Left renal pelvis (tissue), 4 donors: ENCODE results near the gene CACNA1I. TPM values are rescaled to one million over a fixed set of nuclear protein-coding genes. Genes with fewer than 3 reads are reported as not detected.
A peak's percentile ranks its signal among the peaks of the same experiment; 100 is the strongest.
"Not testable (repeated sequence)": the region's sequence is repeated elsewhere in the genome, so short reads cannot be mapped to it uniquely, and the experiment has no call there.

Source experiments
- DNase-seq, 4 donors: peaks; one replicate each; pipeline ENCODE4 v3.0.0-alpha.2; 2013; ENCODE audit warnings: low read depth in 4 of 4, low spot score in 3 of 4
- polyA plus RNA-seq, 4 donors: library from polyadenylated mRNA; unstranded; fragments of 120-200 nt; gene quantifications; one replicate each; pipeline ENCODE4 v1.2.1, GENCODE V29; 2013; ENCODE audit not compliant: insufficient read length in 4 of 4

The CACNA1I gene
- polyA plus RNA-seq: under 1 TPM; 0.03 to 0.15 (median 0.07) TPM

DNA sequence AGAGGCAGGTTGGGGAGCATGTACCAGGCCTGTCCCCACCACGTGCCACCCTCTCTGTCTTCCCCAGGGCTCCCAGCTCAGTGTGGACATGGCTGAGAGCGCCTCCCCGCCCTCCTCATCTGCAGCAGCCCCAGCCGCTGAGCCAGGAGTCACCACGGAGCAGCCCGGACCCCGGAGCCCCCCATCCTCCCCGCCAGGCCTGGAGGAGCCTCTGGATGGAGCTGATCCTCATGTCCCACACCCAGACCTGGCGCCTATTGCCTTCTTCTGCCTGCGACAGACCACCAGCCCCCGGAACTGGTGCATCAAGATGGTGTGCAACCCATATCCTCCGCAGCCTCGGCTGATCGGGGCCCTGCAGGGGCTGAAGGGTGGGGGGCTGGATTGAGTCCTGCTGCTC is at the start of gene CACNA1I:
Gene CACNA1I, plus strand, starts transcription at position 89 of the 400 bp plus-strand sequence. Its CDS starts 0 bp downstream, at position 89.
- no peak for DNase-seq

DNA sequence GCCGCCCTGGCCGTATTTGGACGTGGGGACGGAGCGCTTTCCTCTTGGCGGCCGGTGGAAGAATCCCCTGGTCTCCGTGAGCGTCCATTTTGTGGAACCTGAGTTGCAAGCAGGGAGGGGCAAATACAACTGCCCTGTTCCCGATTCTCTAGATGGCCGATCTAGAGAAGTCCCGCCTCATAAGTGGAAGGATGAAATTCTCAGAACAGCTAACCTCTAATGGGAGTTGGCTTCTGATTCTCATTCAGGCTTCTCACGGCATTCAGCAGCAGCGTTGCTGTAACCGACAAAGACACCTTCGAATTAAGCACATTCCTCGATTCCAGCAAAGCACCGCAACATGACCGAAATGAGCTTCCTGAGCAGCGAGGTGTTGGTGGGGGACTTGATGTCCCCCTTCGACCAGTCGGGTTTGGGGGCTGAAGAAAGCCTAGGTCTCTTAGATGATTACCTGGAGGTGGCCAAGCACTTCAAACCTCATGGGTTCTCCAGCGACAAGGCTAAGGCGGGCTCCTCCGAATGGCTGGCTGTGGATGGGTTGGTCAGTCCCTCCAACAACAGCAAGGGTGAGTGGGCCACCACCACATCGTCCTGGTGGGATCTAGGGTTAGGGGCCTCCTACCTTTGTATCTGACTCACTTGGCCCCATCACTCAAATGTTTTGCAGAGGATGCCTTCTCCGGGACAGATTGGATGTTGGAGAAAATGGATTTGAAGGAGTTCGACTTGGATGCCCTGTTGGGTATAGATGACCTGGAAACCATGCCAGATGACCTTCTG is 49.3 kb upstream of the CACNA1I start:
- DNase-seq: not testable (repeated sequence)

DNA sequence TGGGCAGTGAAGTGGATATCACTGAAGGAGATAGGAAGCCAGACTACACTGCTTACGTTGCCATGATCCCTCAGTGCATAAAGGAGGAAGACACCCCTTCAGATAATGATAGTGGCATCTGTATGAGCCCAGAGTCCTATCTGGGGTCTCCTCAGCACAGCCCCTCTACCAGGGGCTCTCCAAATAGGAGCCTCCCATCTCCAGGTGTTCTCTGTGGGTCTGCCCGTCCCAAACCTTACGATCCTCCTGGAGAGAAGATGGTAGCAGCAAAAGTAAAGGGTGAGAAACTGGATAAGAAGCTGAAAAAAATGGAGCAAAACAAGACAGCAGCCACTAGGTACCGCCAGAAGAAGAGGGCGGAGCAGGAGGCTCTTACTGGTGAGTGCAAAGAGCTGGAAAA is 48.5 kb upstream of the CACNA1I start:
- not testable (repeated sequence) for DNase-seq

DNA sequence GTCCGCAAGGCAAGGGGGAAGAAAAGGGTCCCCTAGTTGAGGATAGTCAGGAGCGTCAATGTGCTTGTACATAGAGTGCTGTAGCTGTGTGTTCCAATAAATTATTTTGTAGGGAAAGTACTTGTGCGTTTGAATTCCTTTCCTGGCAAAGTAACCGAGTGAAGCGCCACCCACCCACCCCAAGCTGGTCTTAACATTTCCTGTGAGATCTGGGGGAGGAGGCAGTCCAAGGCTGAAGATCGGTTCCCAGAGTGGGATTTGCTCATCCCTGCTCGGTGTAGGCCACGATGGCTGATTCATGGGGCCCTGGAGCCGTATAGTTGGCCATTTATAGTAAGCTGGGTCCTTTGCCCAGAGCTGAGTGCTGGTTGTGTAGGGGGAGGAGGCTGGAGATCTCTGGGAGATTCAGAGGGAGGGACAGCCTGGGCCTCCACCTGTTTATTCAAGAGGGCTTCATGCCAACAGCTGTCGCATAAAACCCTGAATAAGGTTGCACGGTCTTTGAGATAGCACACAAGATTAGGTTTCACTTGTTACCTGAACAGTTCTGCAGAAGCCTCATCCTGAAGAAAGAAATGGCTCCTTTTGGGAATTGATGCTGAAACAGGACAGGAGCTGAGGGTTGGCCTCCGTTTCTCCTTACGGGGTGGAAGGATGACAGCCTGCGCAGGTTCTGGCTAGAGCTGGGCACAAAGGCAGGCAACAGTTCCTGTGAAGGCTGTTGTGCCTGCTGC is 47.8 kb upstream of the CACNA1I start:
- no peak for DNase-seq

DNA sequence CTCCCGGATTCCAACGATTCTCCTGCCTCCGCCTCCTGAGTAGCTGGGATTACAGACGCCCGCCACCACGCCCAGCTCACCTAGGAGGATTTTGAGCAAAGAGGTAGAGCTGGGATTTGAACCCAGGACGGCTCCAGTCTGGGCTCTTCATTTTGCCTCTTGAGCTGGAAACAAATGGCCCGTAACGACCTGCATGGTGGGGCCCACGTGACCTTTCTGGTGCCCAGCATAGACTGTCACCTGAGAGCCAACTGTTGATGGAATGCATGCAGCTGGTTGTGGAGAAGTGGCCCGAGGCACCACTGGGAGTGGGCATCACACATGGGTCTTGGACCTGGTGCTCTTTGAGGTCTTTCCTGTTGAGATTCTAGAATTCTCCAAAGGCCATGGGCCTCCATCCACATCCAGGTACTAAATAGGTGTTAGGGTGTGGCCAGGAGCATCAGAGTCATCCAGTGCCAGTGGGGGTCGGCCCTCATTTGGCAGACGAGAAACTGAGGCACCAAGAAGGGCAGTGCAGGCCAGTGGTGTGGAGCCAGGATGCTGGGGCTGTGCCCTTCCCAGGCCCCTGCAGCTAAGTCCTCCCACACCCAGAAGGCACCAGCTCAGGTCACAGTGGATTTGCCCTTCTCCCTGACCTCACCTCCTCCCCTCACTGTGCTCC is 46.3 kb upstream of the CACNA1I start:
- no peak for DNase-seq

DNA sequence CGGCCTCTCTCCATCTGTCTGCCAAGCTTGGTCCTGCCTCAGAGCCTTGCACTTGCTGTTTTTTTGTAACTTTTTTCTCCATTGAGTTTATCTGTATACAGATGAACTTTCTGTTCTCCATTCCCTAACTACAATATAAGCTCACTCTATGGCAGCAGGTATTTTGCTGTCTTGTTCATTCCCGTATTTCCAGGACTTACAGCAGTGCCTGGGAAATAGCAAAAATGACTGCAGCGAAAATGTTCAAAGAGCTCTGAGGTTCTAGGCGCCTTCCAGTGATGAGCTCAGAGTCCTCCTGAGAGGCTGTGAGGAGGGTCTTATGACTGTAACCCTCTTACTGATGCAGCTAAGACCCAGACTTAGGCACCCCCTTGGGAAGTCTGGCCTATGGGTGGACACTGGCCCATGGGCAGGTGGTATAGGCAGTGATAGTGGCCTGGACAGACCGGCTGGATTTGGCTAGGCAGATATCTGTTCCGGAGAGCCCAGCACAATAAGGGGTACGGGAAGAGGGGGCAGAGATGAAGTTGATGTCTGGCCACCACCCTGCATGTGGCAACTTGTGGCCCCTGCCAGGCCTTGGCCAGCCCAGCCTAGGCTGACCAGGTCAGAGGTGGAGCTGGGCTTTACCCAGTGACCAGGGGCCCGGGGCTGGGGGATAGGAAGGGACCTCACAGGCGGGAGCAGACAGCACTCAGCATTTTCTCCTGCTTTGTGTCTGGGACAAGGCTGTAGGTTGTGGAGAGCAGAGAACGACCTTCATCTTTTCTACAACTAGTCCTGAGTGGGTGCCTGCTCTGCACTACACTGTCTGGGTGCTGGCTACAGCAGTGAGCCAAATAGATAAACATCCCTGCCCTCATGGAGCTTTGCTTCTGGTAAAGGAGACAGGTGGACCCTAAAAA is 45.5 kb upstream of the CACNA1I start:
- DNase-seq: no peak

DNA sequence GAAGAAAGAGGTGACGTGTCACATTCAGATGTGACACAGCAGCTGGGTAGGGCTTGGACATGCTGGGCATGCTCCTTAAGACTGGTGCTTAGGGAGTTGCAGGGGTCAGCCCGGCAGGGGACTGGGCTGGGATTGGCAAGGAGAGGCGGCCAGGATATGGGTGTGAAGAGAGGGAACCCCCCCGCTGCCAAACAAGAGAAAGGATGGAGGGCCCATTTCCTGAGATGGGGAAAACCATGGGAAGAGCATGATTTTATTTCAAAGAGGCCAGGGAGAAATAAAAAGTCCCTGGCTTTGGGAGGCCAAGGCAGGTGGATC is 44.9 kb upstream of the CACNA1I start:
- DNase-seq: no peak

DNA sequence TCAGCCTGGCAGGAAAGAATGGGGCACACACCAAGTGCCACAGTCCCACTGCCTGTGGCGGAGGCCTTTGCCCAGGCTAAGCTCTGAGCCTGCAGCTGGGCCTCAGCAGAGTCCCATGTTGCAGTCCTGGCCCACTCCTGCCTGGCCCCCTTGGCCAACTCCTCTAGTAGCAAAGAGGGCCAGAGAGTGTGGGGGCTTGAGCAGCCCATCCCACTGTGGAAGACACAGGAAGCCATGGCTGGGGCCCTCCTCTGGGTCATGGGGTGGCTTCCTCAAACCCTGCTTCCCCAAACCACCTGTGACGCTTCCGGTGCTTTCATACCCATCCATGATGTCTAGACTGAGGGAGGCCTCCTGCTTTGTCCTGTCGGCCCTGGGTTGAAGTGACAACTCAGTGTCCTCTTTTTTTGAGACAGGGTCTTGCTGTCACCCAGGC is 43.8 kb upstream of the CACNA1I start:
- no peak for DNase-seq

DNA sequence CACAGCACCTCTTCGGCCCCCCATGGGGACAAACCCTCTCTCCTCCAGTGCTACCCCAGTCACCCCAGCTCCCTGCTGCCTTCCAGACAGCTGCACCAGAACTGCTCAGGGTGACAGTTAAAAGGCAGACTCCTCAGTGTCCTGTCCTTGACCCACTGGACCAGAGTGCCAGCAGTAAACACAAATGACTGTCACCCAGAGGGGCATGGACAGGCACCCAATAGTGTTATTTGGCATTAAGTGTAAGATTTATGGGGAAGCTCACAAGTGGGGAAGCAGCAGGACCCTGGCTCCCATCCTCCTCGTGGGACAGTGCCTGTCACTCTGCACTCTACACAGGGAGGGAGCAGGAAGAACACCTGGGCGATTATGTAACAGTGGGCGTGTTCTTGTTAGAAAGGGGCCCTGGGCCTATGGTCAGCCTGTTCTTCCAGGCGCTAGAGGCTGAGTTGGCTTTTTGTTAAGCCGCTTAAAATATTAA is 43.0 kb upstream of the CACNA1I start:
- DNase-seq: no peak

DNA sequence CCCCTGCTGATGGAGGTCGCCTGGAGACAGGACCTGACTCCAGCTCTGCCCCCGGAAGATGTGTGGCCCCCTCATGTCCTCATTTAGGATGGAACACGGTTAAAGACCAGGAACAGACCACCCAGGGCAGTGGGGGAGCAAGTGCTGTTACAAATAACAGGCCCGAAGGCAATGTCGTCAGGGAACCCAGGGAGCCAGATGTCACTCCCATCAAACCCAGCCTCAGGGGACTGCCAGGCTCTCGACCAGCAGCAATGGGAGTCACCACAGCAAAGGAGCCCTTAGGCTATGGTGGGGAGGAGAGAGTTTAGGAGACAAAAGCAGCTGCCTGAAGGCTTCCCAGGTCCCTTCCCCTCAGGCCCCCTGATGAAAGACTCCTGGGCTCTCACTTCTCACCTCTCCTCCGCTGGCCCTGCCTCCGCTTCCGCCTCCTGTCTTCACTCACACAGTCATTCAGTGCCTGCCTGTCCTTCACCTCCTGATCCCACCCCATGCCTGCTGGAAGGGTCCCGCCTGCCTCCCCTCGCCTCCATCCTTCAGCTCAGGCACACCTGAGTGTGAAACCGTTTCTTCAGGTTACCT is 42.4 kb upstream of the CACNA1I start:
- no peak for DNase-seq

DNA sequence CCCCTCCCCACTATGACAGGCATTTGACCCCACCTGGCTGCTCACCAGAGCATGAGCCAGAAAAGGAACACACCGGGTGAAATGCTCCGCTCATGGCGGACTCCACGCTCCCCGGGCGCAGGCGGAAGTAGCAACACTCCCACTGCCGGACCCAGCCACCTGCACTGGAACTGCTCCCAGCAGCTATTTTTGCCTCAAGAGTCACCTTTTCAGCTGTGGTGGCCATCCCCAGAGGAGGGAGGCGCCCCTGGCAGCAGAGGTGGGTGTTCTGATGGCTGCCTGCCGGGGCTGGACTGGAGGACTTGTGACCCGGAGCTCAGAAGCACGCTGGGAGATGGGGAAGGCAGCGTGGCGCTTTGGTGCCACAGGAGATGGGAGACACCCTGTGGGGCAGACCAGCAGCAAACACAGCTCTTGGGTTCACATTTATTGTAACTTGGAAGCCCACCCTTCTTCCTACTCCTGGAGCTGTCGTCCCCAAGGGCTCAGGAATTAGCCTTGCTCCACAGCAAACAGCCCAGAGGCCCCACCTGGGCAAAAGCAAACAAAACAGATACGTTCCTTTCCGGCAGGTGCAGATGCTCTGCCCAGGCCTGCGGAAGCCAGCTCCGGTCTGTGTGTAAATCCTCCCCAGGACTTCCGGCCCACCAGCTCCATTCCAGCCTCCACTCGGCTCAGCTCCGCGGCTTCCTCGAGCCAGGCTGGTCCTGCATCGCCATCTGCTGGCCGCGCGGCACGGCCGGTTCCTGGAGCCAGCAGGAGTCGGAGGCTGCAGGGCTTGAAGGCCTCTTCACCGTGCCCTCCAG is 41.7 kb upstream of the CACNA1I start:
- DNase-seq: peak in 3 of 4 donors; percentile 69 to 88 (median 80)

DNA sequence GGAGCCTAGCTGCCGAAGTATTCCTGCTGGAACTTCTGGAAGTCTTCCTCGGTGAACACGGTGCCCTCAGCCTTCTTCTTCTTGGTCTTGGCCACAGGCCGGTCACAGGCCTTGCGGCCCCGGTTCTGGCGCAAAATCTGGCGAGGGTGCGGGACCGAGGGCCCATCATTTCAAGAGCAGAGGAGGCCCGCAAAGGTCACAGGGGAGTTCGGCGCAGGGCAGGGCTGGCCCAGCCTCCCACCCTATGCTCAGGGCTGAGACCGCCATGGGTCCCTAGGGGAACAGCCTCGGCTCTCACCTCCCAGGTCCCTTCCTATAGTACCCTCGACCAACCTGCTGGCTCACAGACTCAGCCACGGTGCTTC is 41.1 kb upstream of the CACNA1I start:
- no peak for DNase-seq

DNA sequence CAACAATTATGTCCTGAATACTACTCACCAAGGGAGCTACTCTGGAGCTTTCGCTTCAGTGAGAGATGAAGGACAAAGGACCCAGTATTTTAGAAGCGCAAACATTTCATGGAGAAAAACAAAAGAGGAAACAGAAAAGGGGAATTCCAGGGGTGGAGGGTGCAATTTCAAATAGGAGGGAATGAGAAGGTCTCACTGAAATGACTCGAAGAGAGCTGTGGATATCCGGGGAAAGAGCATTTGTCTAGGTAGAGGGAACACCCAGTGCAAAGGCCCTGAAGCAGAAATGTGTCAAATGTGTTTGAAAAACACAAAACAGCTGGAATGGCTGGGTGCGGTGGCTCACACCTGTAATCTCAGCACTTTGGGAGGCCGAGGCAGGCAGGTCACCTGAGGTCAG is 40.4 kb upstream of the CACNA1I start:
- no peak for DNase-seq

DNA sequence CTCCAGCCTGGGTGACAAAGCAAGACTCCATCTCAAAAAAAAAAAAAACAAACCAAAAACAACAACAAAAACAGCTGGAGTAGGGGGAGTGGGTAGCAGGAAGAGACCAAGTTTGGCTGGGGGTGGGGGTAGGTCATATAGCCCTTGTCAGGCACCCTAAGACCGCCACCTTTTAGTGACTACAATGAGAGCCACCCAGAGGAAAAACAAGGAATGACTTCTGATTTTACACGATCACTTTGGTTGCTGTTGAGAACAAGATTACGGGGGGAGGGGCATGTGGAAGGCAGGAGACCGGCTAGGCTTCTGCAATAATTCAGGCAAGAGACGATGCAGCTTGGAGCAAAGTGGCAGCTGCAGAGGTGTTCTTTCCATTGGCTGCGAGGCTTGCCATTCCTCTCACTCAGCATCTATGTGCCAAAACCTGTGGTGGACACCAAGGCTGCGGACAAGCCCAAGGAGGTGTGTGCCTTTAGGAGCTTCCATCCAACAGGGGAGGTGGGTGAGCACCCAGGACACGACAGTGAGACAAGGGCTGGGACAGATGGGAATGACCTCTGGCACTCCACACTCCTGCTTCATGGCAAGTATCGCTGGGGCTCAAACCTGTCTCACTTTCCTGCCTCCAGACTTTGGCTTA is 39.7 kb upstream of the CACNA1I start:
- no peak for DNase-seq

DNA sequence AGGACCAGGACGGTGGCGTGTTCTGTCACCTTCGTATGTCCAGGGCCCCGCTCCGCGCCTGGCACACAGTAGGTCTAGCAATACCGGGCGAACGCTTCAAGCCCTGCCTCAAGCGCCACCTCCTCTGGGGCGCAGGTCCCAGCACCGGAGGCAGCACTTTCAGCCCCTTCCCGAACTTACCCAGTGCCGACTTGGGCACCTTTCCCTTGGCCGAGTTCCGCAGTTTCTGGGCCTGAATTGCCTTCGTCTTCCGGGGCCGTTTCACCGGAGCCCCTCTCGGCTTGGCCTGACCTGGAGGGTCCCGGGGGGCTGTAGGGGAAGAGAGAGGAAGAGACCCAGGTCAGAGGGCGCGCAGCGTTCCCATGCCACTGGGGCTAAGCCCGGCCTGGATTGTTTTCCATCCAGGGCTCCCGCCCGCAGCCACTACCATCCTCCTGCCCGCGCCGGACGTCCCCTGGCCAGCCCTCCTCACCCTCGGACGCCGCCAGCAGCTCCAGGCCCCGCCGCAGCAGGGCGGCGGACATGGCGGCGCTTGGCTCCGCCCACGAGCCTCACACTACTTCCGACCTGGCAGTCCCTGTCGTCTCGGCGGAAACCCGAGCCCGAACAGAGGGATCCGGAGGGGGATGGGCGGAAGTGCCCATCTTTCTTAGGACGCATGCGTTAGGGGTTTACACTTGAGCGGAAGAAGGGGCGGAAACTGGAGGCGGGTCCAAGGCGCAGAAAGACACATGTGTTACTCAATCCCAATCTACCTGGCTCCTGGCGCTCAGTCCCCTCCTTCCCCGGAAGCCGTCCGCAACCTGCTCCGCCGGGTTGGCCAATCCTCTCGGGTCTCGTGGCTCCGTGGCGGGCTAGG is 38.1 kb upstream of the CACNA1I start, which contains the start of gene RPS19BP1:
Gene RPS19BP1, minus strand, starts transcription at position 534 of the 859 bp plus-strand sequence. Its CDS starts 10 bp downstream, at position 524.
- peak; percentile 99 to 100 (median 100) for DNase-seq

DNA sequence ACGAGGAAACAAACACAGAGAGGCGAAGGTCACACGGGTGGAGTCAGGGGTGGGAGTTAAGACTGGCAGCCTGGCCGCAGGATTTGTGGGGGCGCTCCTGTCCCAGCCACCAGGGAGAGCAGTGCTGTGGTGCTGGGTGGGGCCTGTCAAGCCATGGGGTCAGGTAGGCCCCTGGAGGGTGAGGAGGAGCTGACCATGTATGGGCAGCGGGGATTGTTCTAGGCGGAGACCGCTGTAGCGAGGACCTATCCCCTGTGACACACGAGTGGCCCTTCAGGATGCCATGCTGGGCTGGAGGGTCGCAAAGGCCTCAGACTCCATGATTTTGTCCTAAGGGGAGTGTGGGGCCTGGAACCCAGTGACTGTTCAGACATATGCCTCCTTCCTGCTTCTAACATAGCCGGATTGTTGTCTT is 36.5 kb upstream of the CACNA1I start:
- DNase-seq: no peak

DNA sequence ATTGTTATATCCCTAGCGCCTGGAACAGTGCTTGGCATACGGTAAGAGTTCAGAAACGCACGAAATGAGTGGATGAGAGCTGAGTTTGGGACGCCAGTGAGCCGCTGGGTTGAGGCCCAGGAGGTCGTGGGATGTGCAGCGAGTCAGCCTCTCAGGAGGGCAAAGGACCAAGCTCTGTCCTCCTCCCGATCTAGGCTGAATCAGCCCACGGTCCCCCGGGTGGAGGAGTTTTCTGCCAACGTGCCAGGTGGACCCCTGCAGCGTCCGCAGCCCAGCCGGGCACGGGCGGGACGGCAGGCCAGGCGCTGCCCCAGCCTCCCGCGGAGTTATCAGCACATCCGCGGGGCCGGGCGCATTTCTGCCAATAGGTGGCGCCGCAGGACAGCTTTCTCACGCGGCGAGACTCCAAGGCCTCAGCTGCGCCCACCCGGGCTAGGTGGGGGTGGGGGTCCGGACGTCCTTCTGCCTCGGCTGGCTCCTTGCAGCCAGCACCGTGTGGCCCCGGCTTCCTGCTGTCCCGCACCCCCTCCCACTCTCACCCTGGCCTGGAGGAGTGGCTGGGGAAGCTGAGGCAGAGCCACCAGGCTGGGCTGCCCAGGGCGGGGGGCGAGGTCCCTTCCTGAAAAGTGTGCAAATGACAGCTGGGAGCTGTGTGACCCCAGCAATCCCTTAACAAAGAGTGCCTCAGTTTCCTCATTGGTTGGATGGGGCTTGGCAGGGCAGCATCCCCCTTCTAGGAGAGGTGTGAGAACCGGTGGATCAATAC is 35.8 kb upstream of the CACNA1I start:
- peak in 3 of 4 donors; percentile 63 to 67 (median 64) for DNase-seq
